Measurements from ENCODE around the gene GDF11.

Gene GDF11

DNA sequence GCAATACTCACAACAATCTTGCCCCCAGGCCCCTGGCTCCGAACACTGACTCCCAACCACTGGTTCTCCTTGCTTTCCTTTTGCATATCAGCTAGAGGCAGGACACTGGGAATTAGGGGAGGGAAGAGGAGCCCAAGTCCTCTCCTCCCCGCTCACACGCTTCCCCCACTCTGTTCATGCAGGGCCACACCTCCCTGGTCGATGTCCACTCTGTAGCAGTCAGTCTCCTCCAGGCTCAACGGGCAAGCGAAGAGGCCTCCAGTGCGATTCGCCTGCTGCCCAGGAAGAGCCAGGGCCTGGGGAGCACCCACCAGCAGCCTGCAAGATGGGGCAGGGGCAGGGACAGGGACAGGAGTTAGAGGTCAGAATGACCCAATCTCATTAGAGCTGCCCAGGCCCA, 40.1 kb upstream of the GDF11 start:
- no peak for DNase-seq
- Histone ChIP-seq H3K4me3 (ENCODE audit: control insufficient read depth in 1 of 7, extremely low read depth in 1 of 7, insufficient read depth in 4 of 7, low read depth in 2 of 7, low read length in 6 of 7) (no peak overlapping the region), H3K36me3 (ENCODE audit: control insufficient read depth in 4 of 4, insufficient read depth in 4 of 4, low read length in 3 of 4) (no peaks in the 10 kb centered on the region), H3K27me3 (replicated peaks in 2 of 5; ENCODE audit: control insufficient read depth in 4 of 5, insufficient read depth in 5 of 5, low read length in 4 of 5) (peaks cover 0 to 16% (median 7%) of the 10 kb centered on the region in 5 experiments), H3K27ac (ENCODE audit: insufficient read depth in 1 of 2, low read depth in 1 of 2, low read length in 2 of 2, poor library complexity in 1 of 2, severe bottlenecking in 2 of 2) (no peak overlapping the region), H3K4me1 (ENCODE audit: control extremely low read depth in 1 of 4, control insufficient read depth in 4 of 4, insufficient read depth in 4 of 4, low read length in 3 of 4) (peaks cover 0 to 13% (median 6%) of the 10 kb centered on the region in 4 experiments), H3K9me3 (ENCODE audit: control extremely low read depth in 1 of 5, control insufficient read depth in 4 of 5, insufficient read depth in 2 of 5, low read depth in 1 of 5, low read length in 4 of 5) (no peaks in the 10 kb centered on the region)
- ChIA-PET CTCF (interaction anchor here (1.6 kb wide), 1 partner anchor 21 kb away, joined by 5 read pairs; a partner anchor contains a TSS), POLR2A (no interaction called here)
- 93% methylated on average over 5 of the region's 8 CpGs for WGBS (ENCODE audit: insufficient coverage)

- Histone ChIP-seq H3K9me3 (ENCODE audit: control extremely low read depth in 1 of 5, control insufficient read depth in 4 of 5, insufficient read depth in 2 of 5, low read depth in 1 of 5, low read length in 4 of 5) (no peaks in the 10 kb centered on the region), H3K27me3 (replicated peaks in 2 of 5; ENCODE audit: control insufficient read depth in 4 of 5, insufficient read depth in 5 of 5, low read length in 4 of 5) (peaks cover 0 to 19% (median 7%) of the 10 kb centered on the region in 5 experiments), H3K4me3 (ENCODE audit: control insufficient read depth in 1 of 7, extremely low read depth in 1 of 7, insufficient read depth in 4 of 7, low read depth in 2 of 7, low read length in 6 of 7) (no peak overlapping the region), H3K27ac (ENCODE audit: insufficient read depth in 1 of 2, low read depth in 1 of 2, low read length in 2 of 2, poor library complexity in 1 of 2, severe bottlenecking in 2 of 2) (no peak overlapping the region), H3K36me3 (ENCODE audit: control insufficient read depth in 4 of 4, insufficient read depth in 4 of 4, low read length in 3 of 4) (no peaks in the 10 kb centered on the region), H3K4me1 (ENCODE audit: control extremely low read depth in 1 of 4, control insufficient read depth in 4 of 4, insufficient read depth in 4 of 4, low read length in 3 of 4) (peaks cover 0 to 17% (median 9%) of the 10 kb centered on the region in 4 experiments)
- WGBS (ENCODE audit: insufficient coverage), result 85% methylated on average over 2 of the region's 2 CpGs
- CTCF ChIA-PET, result interaction anchor here (1.6 kb wide), 1 partner anchor 22 kb away, joined by 5 read pairs; a partner anchor contains a TSS
- POLR2A ChIA-PET, result no interaction called here
- DNase-seq, result peak in 1 of 3 donors; percentile 18
These were observed 39.6 kb upstream of the GDF11 start for GRCh38 chr12:55703288-55703687.

DNA sequence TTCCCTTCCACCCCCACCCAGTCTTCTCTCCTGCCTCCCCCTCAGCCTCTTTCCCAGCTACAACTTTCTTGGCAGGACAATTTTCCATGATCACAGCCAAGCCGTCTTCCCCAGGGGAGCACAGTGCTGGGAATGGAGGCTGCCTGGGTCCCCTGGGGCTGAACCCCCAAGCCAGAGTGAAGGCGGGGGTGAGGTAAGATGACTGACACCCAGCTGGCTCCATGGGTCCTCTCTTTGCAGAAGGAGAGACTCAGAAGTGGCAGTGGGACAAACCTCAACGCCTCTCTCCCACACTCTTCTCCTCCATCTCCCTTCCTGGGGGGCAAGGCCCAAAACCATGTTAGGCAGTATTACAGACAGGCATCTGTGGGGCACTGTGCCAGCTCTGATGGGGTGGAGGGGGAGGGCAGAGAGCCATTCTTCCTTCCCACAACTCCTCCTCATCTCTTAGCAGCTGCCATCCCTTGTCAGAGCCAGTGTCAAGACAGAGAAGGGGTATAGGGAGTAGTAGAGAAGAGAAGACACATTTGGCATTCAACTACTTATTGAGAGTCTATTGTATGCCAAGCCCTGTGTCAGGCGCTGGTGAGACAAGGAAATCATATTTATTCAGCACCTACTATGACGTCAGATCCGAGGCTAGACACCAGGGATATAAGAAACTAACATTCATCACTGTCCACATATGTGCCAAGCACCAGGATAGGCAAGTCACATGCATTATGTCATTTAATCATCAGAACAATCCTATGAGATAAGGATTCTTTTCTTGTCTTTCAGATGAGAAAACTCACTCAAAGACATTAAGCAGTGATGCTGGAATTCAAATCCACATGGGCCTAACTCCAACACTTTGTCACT, 38.8 kb upstream of the GDF11 start:
- CTCF ChIA-PET, result interaction anchor here (1.6 to 2.7 kb wide), 2 partner anchors 8 to 22 kb away, joined by 5 to 19 read pairs; a partner anchor contains a TSS

GRCh38 chr12:55704824-55705718, 37.9 kb upstream of the GDF11 start:
- ChIA-PET POLR2A (no interaction called here), CTCF (interaction anchor here (1.1 to 2.7 kb wide), 3 partner anchors 9 to 49 kb away, joined by 5 to 19 read pairs (median 7); a partner anchor contains a TSS)
- H3K27me3 ChIP-seq (replicated peaks in 2 of 5; ENCODE audit: control insufficient read depth in 4 of 5, insufficient read depth in 5 of 5, low read length in 4 of 5), result peaks cover 0 to 32% (median 12%) of the 10 kb centered on the region in 5 experiments
- H3K4me3 ChIP-seq (ENCODE audit: control insufficient read depth in 1 of 7, extremely low read depth in 1 of 7, insufficient read depth in 4 of 7, low read depth in 2 of 7, low read length in 6 of 7), result no peak overlapping the region
- peaks cover 11 to 24% (median 19%) of the 10 kb centered on the region in 4 experiments for H3K4me1 ChIP-seq (ENCODE audit: control extremely low read depth in 1 of 4, control insufficient read depth in 4 of 4, insufficient read depth in 4 of 4, low read length in 3 of 4)
- H3K9me3 ChIP-seq (ENCODE audit: control extremely low read depth in 1 of 5, control insufficient read depth in 4 of 5, insufficient read depth in 2 of 5, low read depth in 1 of 5, low read length in 4 of 5), result no peaks in the 10 kb centered on the region
- H3K36me3 ChIP-seq (ENCODE audit: control insufficient read depth in 4 of 4, insufficient read depth in 4 of 4, low read length in 3 of 4), result no peaks in the 10 kb centered on the region
- WGBS (ENCODE audit: insufficient coverage), result 96% methylated on average over 5 of the region's 9 CpGs
- H3K27ac ChIP-seq (ENCODE audit: insufficient read depth in 1 of 2, low read depth in 1 of 2, low read length in 2 of 2, poor library complexity in 1 of 2, severe bottlenecking in 2 of 2), result no peak overlapping the region
- no peak for DNase-seq

More for the DNA sequence above, 38.8 kb upstream of the GDF11 start:
- H3K27me3 ChIP-seq (replicated peaks in 2 of 5; ENCODE audit: control insufficient read depth in 4 of 5, insufficient read depth in 5 of 5, low read length in 4 of 5), result peaks cover 0 to 26% (median 10%) of the 10 kb centered on the region in 5 experiments
- H3K36me3 ChIP-seq (ENCODE audit: control insufficient read depth in 4 of 4, insufficient read depth in 4 of 4, low read length in 3 of 4), result no peaks in the 10 kb centered on the region
- DNase-seq, result no peak
- POLR2A ChIA-PET, result no interaction called here
- 100% methylated on average over 4 of the region's 6 CpGs for WGBS (ENCODE audit: insufficient coverage)
- H3K4me3 ChIP-seq (ENCODE audit: control insufficient read depth in 1 of 7, extremely low read depth in 1 of 7, insufficient read depth in 4 of 7, low read depth in 2 of 7, low read length in 6 of 7), result no peak overlapping the region
- H3K27ac ChIP-seq (ENCODE audit: insufficient read depth in 1 of 2, low read depth in 1 of 2, low read length in 2 of 2, poor library complexity in 1 of 2, severe bottlenecking in 2 of 2), result no peak overlapping the region
- no peaks in the 10 kb centered on the region for H3K9me3 ChIP-seq (ENCODE audit: control extremely low read depth in 1 of 5, control insufficient read depth in 4 of 5, insufficient read depth in 2 of 5, low read depth in 1 of 5, low read length in 4 of 5)
- H3K4me1 ChIP-seq (ENCODE audit: control extremely low read depth in 1 of 4, control insufficient read depth in 4 of 4, insufficient read depth in 4 of 4, low read length in 3 of 4), result peaks cover 8 to 24% (median 16%) of the 10 kb centered on the region in 4 experiments

DNA sequence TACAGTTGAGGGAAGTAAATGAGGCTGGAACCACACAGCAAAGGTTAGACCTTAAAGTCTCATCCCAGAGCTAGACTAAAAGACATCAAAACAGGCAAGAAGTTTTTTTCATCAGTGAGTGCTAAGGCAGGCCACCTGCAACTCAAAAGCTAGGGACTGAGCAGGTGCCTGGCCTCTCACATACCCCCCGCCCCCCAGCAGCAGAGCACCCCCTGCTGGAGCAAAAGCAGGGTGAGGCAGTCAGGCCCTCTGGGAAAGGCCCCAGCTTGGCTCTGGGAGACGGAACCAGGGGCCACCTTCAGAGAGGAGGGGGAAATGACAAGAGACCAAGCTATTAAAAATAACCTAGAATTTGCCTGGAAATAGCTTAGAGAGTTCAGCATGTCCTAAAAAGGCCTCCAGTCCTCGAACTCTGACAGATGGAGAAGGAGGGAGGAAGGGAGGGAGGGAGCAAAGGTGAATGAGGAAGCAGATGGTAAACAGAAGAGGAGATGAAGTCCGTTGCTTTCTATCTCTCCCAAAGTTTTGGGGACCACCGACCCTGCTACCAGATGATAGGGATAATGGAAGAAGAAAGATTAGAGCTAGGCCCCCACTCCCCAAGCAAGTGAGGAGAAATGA, 37.0 kb upstream of the GDF11 start:
- ChIA-PET CTCF (interaction anchor here (0.7 to 2.7 kb wide), 10 partner anchors 10 to 49 kb away, joined by 3 to 19 read pairs (median 4); partner anchors contain the start of genes BLOC1S1 and RDH5), POLR2A (no interaction called here)
- H3K27ac ChIP-seq (ENCODE audit: insufficient read depth in 1 of 2, low read depth in 1 of 2, low read length in 2 of 2, poor library complexity in 1 of 2, severe bottlenecking in 2 of 2), result no peak overlapping the region
- WGBS (ENCODE audit: insufficient coverage), result 30% methylated on average over 4 of the region's 5 CpGs
- peak in 2 of 3 donors; percentile 38 to 45 for DNase-seq
- H3K4me1 ChIP-seq (ENCODE audit: control extremely low read depth in 1 of 4, control insufficient read depth in 4 of 4, insufficient read depth in 4 of 4, low read length in 3 of 4), result peaks cover 11 to 22% (median 16%) of the 10 kb centered on the region in 4 experiments
- no peaks in the 10 kb centered on the region for H3K36me3 ChIP-seq (ENCODE audit: control insufficient read depth in 4 of 4, insufficient read depth in 4 of 4, low read length in 3 of 4)
- no peak overlapping the region for H3K4me3 ChIP-seq (ENCODE audit: control insufficient read depth in 1 of 7, extremely low read depth in 1 of 7, insufficient read depth in 4 of 7, low read depth in 2 of 7, low read length in 6 of 7)
- H3K27me3 ChIP-seq (replicated peaks in 2 of 5; ENCODE audit: control insufficient read depth in 4 of 5, insufficient read depth in 5 of 5, low read length in 4 of 5), result peaks cover 0 to 32% (median 14%) of the 10 kb centered on the region in 5 experiments
- H3K9me3 ChIP-seq (ENCODE audit: control extremely low read depth in 1 of 5, control insufficient read depth in 4 of 5, insufficient read depth in 2 of 5, low read depth in 1 of 5, low read length in 4 of 5), result no peaks in the 10 kb centered on the region

DNA sequence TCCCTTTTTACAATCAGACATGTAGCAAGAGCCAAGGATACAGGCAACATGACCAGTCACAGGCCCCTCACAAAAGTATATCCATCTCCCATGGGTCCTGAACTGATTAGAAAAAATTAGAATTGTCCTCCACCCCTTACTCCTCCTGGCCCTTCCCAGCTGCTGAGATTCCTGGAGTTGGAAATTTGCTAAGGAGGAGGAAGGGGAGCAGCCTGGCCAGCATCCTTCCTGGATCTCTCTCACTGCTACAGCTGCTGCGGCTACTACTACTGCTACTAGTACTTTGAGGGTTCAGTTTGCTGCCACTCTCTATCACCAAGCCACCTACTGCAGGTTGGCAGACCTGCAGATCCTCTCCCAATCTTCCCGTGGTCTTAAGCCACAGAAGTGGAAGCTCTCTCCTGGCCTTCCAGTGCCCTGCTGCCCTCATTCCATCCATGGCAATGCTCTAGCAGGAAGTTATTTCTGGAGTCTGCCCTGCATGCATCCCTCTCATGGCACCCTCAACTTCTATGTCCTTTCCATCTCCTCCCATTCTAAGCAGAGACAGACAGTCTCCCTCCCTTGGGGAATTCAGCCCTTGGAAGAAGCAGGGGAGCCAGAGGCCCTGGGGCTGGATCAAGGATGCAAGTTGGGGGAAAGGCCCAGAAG, 36.2 kb upstream of the GDF11 start:
- no peak for DNase-seq
- Histone ChIP-seq H3K9me3 (ENCODE audit: control extremely low read depth in 1 of 5, control insufficient read depth in 4 of 5, insufficient read depth in 2 of 5, low read depth in 1 of 5, low read length in 4 of 5) (no peaks in the 10 kb centered on the region), H3K27me3 (replicated peaks in 2 of 5; ENCODE audit: control insufficient read depth in 4 of 5, insufficient read depth in 5 of 5, low read length in 4 of 5) (peaks cover 0 to 32% (median 14%) of the 10 kb centered on the region in 5 experiments), H3K4me1 (ENCODE audit: control extremely low read depth in 1 of 4, control insufficient read depth in 4 of 4, insufficient read depth in 4 of 4, low read length in 3 of 4) (peaks cover 11 to 21% (median 16%) of the 10 kb centered on the region in 4 experiments), H3K27ac (ENCODE audit: insufficient read depth in 1 of 2, low read depth in 1 of 2, low read length in 2 of 2, poor library complexity in 1 of 2, severe bottlenecking in 2 of 2) (no peak overlapping the region), H3K36me3 (ENCODE audit: control insufficient read depth in 4 of 4, insufficient read depth in 4 of 4, low read length in 3 of 4) (no peaks in the 10 kb centered on the region), H3K4me3 (ENCODE audit: control insufficient read depth in 1 of 7, extremely low read depth in 1 of 7, insufficient read depth in 4 of 7, low read depth in 2 of 7, low read length in 6 of 7) (peak overlapping the region in 2 of 7 experiments; percentile 60 to 67)
- 92% methylated on average over 2 of the region's 2 CpGs for WGBS (ENCODE audit: insufficient coverage)
- POLR2A ChIA-PET, result no interaction called here
- CTCF ChIA-PET, result interaction anchor here (0.7 to 2.7 kb wide), 9 partner anchors 10 to 50 kb away, joined by 3 to 19 read pairs (median 4); partner anchors contain the start of genes BLOC1S1 and RDH5

Data from common myeloid progenitor, CD34-positive (primary cell).